GM12875 (cell line): ENCODE measurements around the gene SMOC2.

Experiments
- H3K4me3 ChIP-seq: one replicate; pipeline ENCODE4 v1.5.1; 2011; ENCODE audit warnings: low read depth, low read length, control low read depth
- TF ChIP-seq, protein P1 (sequence below): IDR thresholded peaks from 2 replicates; pipeline ENCODE4 v1.5.1; 2011; ENCODE audit warnings: low read depth, mild to moderate bottlenecking, control low read depth, inconsistent platforms, low read length, moderate library complexity, borderline replicate concordance; ENCODE audit not compliant: insufficient read depth

Gene SMOC2

DNA sequence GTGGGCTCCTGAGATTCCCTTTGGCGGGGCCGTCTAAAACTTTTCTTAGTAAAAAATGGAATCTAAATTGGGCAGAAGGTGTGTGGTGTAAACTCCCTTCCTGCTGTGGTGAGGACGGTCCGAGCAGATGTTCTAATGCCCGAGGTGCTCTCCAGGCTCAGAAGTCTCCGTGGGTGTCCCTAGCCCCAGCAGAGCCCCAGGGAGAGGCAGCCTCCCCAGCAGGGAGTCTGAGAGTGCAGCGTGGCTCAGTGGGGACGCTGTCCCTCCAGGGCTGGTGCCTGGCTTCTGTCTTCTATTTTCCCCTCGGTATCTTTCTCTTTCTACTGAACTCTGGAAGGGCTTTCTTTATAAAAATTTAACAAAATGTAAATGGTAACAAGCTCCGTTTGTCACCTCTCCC, 208.2 kb downstream of the SMOC2 start:
- TF ChIP-seq, protein P1, sequence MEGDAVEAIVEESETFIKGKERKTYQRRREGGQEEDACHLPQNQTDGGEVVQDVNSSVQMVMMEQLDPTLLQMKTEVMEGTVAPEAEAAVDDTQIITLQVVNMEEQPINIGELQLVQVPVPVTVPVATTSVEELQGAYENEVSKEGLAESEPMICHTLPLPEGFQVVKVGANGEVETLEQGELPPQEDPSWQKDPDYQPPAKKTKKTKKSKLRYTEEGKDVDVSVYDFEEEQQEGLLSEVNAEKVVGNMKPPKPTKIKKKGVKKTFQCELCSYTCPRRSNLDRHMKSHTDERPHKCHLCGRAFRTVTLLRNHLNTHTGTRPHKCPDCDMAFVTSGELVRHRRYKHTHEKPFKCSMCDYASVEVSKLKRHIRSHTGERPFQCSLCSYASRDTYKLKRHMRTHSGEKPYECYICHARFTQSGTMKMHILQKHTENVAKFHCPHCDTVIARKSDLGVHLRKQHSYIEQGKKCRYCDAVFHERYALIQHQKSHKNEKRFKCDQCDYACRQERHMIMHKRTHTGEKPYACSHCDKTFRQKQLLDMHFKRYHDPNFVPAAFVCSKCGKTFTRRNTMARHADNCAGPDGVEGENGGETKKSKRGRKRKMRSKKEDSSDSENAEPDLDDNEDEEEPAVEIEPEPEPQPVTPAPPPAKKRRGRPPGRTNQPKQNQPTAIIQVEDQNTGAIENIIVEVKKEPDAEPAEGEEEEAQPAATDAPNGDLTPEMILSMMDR, result no peak
- H3K4me3 ChIP-seq, result no peak overlapping the region

DNA sequence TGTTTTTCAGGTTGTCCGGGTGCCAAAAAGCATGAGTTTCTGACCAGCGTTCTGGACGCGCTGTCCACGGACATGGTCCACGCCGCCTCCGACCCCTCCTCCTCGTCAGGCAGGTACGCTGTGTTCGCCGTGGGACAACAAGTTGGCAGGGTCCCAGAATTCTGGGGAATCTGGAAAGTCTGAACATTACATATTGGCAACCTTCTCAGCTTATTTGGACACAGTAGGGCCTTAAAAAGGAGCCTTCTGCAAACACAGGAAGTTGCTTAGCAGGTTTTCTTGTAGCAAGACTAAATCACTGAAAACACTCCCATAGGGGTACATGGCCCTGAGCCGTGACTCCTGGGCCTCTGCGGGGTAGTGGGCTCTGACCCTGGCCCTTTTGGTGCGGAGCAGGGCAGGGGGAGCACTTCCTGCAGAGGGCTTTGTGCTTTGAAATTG, 209.7 kb downstream of the SMOC2 start:
- TF ChIP-seq, protein P1, result no peak
- H3K4me3 ChIP-seq, result no peak overlapping the region

DNA sequence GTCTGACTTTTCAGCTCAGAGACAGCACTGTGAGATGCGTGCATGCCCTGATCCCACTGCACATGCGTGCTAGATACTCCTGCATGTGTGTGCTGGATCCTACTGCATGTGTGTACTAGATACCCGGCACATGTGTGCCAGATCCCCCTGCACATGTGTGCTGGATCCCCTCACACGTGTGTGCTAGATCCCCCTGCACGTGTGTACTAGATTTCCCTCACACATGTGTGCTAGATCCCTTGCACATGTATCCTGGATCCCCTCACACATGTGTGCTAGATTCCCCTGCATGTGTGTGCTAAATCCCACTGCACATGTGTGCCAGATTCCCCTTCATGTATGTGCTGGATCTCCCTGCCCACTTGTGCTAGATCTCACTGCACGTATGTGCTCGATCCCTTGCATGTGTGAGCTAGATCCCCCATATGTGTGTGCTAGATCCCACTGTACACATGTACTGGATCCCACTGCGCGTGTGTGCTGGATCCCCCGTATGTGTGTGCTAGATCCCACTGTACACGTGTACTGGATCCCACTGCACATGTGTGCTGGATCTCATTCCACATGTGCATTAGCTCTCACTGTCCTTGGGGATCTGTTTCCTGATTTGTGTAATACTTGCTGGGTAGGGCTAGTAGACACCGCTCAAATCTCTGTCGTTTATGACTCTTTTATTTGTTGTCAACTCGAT, 214.6 kb downstream of the SMOC2 start:
- no peak overlapping the region for H3K4me3 ChIP-seq
- TF ChIP-seq, protein P1, result no peak

DNA sequence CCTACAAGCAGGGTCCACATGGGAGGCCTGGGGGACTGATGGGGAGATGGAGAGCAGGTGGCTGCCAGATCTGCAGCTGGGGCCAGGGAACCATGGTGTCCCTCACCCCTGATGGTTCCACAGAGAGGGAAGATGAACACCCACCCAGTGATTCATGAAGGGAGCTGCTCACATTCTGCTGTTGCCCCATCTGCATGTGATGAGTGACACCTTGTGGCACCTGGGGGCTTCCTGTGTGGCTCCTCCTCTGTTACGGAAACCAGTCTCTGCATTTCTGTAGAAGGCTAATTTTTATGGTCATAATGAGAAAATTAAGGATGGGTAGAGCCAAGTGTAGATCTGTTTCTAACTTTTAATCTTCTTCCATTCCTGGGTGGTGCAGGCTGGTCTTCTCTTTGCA, 217.1 kb downstream of the SMOC2 start:
- H3K4me3 ChIP-seq, result no peak overlapping the region
- TF ChIP-seq, protein P1, result no peak

DNA sequence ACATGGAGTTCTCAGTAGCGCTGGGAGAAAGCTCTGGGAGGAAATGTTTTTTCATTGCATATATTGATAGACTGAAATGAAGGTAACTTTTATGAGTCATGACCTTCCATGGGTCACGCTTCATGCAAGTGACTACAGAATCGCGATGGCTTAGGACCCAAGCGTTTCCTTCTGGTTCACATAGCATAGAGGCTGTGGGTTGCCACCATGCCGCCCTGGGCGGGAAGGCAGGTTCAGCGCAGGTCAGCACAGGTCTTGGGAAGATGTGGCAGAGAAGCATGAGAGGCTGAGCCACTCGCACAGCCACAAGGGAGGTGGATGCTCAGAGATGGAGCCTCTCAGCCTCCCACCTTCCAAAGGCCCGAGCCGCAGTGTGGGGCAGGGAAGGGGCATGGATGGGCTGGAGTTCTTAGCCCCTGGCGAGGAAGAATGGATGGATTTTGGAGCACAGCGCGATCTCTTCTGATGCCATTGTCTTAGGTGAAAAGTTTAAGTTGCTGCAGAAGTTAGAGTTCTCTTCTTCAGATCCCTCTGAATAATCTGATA, 219.5 kb downstream of the SMOC2 start:
- no peak overlapping the region for H3K4me3 ChIP-seq
- TF ChIP-seq, protein P1, result no peak

DNA sequence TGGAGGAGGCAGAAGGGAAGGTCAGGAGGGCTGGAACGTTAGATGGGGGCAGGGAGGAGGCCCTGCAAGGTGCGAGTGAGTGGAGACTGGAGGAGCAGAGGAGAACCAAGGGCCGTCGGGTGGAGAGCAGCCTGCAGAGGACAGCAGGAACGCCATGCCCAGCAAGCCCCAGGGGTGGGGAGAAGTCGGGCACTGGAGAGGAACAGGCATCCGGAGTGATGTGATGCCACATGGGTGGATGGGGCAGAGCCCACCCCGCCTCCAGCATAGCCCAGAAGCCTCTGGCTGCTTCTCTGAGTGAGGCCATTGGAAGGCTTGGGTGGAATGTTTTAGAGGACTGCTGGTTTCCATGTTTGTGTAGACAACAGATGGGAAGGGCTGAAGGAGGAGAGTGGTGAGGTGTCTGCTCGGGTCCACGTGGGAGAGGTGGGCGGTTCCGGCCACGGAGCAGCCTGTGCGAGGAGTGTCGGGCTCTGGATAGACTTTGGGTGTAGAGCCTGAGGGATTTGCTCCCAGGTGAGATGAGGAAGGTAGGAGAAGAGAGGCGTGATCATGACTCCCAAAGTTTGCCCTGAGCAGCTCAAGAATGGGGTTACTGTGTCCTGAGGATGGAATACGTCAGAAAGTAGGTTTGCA, 221.4 kb downstream of the SMOC2 start:
- TF ChIP-seq, protein P1, result no peak
- no peak overlapping the region for H3K4me3 ChIP-seq

DNA sequence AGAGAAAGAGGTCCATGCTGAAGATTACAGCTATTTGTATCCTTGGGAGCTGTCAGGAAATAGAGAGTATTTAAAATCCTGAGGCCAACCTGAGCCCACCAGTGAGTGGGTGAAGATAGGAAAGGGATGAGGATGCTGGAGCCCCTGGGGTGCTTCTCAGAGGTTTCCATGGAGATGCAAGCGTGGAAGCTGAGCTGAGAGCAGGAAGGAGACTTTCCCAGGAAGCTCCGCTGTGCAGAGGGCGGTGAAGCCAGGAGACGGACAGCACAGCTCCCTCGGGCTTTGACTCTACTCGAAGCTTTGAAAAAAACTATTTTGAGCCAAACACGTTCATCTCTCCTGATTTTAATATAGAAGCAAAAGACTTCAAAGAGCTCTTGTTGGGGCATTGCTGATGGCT, 222.1 kb downstream of the SMOC2 start:
- TF ChIP-seq, protein P1, result no peak

More for the DNA sequence above, 222.1 kb downstream of the SMOC2 start:
- H3K4me3 ChIP-seq, result no peak overlapping the region
